ENCODE results near the gene RAB1B.
"Not testable (repeated sequence)": the region's sequence is repeated elsewhere in the genome, so short reads cannot be mapped to it uniquely, and the experiment has no call there.

RAB1B gene

DNA sequence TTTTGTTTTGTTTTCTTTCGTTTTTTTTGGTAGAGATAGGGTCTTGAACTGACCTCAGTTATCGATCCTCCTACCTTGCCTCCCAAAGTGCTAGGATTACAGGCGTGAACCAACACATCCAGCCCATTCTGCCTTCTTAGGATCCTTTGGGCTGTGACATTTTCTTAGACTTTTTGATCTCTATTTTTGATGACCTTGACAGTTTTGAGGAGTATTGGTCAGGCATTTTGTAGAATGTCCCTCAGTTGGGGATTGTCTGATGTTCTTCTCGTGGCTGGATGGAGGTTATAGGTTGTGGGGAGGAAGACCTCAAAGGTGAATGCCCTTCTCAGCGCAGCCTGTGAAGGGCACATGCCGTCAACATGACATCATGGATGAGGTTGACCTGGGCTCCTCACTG is 19.5 kb upstream of the RAB1B start:
- Mint-ChIP-seq H3K36me3 (peaks cover 36 to 54% of the 10 kb centered on the region in 2 donors), H3K9me3 (no peaks in the 10 kb centered on the region), H3K4me3 (no peak overlapping the region), H3K27me3 (no peaks in the 10 kb centered on the region), H3K4me1 (peaks cover 23 to 30% of the 10 kb centered on the region in 2 donors), H3K27ac (no peak overlapping the region)
- DNase-seq = no peak
- ATAC-seq (replicated peaks) = no peak

DNA sequence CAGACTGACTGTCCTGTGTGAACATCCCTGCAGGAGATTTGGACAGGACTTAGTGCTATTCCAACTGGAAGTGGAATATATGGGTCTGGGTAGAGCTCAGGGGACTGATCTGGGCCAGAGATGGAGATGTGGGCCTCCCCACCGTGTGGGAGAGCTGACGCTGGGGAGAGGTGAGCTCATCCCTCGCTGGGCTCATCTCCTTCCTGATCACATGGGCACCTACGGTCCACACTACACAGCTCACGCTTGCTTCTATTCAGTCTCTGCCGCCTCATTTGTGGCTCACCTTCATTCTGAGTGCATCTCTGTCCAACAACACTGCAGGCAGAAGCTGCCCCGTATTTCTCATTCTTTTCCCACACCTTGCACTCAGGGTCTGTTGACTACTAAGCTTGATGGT is 16.6 kb upstream of the RAB1B start:
- Mint-ChIP-seq H3K4me1 (peaks cover 33 to 35% of the 10 kb centered on the region in 2 donors), H3K27ac (no peak overlapping the region), H3K36me3 (peaks cover 27 to 40% of the 10 kb centered on the region in 2 donors), H3K27me3 (no peaks in the 10 kb centered on the region), H3K9me3 (no peaks in the 10 kb centered on the region), H3K4me3 (no peak overlapping the region)
- no peak for DNase-seq
- ATAC-seq (replicated peaks) = no peak

DNA sequence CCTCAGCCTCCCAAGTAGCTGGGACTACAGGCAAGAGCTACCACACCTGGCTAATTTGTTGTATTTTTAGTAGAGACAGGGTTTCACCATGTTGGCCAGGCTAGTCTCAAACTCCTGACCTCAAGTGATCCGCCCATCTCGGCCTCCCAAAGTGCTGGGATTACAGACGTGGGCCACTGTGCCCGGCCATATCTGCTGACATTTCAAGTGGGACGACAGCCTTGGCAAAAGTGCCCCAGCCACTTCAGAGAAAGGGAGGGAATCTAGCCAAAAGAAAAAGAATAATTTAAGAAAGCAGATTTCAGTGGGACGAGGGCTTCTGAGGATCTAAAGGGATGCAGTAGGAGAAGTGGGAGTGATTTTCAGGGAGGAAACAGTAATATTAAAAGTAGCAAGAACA is 15.4 kb upstream of the RAB1B start:
- H3K4me3 Mint-ChIP-seq; H3K27me3 Mint-ChIP-seq; ATAC-seq (replicated peaks); H3K9me3 Mint-ChIP-seq; DNase-seq: not testable (repeated sequence)
- H3K36me3 Mint-ChIP-seq = peaks cover 17 to 28% of the 10 kb centered on the region in 2 donors
- H3K27ac Mint-ChIP-seq = peak overlapping the region; percentile 88
- peaks cover 27 to 30% of the 10 kb centered on the region in 2 donors for H3K4me1 Mint-ChIP-seq

DNA sequence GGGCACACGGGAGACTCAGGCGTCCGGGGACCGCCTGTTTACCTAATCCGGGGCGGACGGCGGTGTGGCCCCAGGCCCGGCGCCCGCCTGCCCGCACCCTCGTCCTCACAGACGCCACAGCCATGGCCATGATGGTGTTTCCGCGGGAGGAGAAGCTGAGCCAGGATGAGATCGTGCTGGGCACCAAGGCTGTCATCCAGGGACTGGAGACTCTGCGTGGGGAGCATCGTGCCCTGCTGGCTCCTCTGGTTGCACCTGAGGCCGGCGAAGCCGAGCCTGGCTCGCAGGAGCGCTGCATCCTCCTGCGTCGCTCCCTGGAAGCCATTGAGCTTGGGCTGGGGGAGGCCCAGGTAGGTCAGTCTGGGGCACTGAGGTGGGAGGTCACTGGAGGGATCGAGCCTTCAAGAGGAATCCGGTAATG is 10.0 kb upstream of the RAB1B start:
- H3K36me3 Mint-ChIP-seq = peaks cover 37 to 45% of the 10 kb centered on the region in 2 donors
- H3K4me1 Mint-ChIP-seq = peaks cover 33 to 39% of the 10 kb centered on the region in 2 donors
- H3K4me3 Mint-ChIP-seq = peak overlapping the region; percentile 89 to 92
- no peaks in the 10 kb centered on the region for H3K27me3 Mint-ChIP-seq
- ATAC-seq (replicated peaks) (peak; percentile 0 to 1), DNase-seq (no peak)
- no peaks in the 10 kb centered on the region for H3K9me3 Mint-ChIP-seq
- H3K27ac Mint-ChIP-seq = peak overlapping the region; percentile 93

DNA sequence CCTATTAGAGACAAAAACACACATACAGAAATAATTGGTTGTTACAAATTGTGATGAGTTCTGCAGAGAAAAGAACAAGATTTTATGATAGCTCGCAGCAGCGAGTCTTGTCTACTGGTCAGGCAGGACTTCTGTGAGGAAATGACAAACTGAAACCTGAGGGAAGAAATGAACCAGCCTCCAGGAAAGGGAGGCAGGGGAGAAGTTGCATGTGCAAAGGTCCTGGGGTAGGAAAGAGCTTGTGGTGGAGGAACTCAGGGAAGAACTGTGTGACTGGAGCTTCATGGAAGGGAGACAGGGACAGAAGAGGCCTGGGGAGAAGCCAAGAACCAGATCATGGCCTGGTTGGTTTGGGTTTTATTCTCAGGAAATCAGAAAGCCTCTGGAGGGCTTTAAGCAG is 9.2 kb upstream of the RAB1B start:
- no peak for ATAC-seq (replicated peaks)

DNA sequence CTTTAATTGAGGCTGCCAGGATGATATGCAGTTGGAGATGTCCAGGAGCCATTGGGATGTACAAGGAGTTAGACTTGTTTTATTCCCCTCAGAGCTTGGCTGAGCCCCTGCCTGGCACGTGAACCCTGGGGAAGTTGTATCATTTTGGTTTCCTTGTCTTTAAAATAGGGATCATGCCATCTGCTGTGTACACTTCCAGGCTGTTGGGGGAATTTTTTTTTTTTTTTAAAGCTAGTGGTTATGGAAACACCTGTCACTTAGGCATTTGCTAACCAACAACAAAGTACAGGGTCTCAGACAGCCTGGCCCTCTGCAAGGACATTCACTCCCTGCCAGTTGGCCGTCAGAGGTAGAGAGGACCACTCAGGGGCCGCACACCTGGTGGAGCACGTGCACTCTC is 8.5 kb upstream of the RAB1B start:
- no peak overlapping the region for H3K27ac Mint-ChIP-seq
- H3K4me1 Mint-ChIP-seq = peaks cover 29 to 35% of the 10 kb centered on the region in 2 donors
- DNase-seq = no peak
- H3K9me3 Mint-ChIP-seq = no peaks in the 10 kb centered on the region
- no peak overlapping the region for H3K4me3 Mint-ChIP-seq
- H3K36me3 Mint-ChIP-seq = peaks cover 45 to 55% of the 10 kb centered on the region in 2 donors
- H3K27me3 Mint-ChIP-seq = no peaks in the 10 kb centered on the region
- ATAC-seq (replicated peaks) = no peak

More for the DNA sequence above, 9.2 kb upstream of the RAB1B start:
- Mint-ChIP-seq H3K27me3 (no peaks in the 10 kb centered on the region), H3K27ac (no peak overlapping the region), H3K4me3 (no peak overlapping the region), H3K36me3 (peaks cover 37 to 48% of the 10 kb centered on the region in 2 donors), H3K4me1 (peaks cover 30 to 35% of the 10 kb centered on the region in 2 donors), H3K9me3 (no peaks in the 10 kb centered on the region)
- no peak for DNase-seq

DNA sequence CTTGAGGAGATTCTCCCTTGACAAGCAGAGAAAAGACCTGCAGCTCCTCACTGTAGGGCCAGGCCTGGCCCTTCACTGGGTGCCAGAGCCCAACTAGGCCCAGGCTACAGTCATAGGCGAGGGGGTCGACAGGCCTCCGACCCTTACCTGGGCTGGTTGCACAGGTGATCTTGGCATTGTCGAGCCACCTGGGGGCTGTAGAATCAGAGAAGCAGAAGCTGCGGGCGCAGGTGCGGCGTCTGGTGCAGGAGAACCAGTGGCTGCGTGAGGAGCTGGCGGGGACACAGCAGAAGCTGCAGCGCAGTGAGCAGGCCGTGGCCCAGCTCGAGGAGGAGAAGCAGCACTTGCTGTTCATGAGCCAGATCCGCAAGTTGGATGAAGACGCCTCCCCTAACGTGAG is 6.9 kb upstream of the RAB1B start:
- Mint-ChIP-seq H3K27me3 (no peaks in the 10 kb centered on the region), H3K9me3 (no peaks in the 10 kb centered on the region), H3K36me3 (peaks cover 48 to 56% of the 10 kb centered on the region in 2 donors), H3K27ac (no peak overlapping the region), H3K4me1 (peaks cover 24 to 28% of the 10 kb centered on the region in 2 donors), H3K4me3 (no peak overlapping the region)
- ATAC-seq (replicated peaks) (no peak), DNase-seq (no peak)

GRCh38 chr11:66262191-66262590 is 6.2 kb upstream of the RAB1B start:
- Mint-ChIP-seq H3K9me3 (no peaks in the 10 kb centered on the region), H3K4me3 (no peak overlapping the region), H3K27me3 (no peaks in the 10 kb centered on the region), H3K4me1 (peaks cover 24 to 29% of the 10 kb centered on the region in 2 donors), H3K36me3 (peaks cover 53 to 61% of the 10 kb centered on the region in 2 donors), H3K27ac (no peak overlapping the region)
- ATAC-seq (replicated peaks) (no peak), DNase-seq (no peak)

GRCh38 chr11:66262696-66263095 is 5.7 kb upstream of the RAB1B start:
- Mint-ChIP-seq H3K4me3 (no peak overlapping the region), H3K36me3 (peaks cover 55 to 63% of the 10 kb centered on the region in 2 donors)

DNA sequence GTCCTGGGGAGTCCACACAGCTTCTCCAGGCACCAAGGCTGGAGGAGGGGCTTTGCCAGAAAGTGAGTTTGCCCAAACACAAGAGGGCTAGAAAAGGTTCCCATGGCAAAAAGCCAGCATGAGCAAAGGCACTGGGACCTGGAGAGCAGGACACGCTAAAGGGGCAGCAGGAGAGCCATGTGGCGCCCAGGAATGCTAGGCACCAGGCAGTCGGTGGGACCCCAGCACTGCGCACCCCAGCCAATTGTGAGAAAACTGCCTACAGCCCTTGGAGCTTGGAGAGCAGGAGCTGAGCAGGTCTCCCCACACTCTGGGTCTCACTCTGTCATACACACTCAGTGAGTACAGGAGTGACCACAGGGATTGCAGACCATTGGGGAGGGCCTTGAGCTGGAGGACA is 5.2 kb upstream of the RAB1B start:
- Mint-ChIP-seq H3K27ac (no peak overlapping the region), H3K4me1 (peaks cover 28 to 38% of the 10 kb centered on the region in 2 donors), H3K4me3 (no peak overlapping the region), H3K9me3 (no peaks in the 10 kb centered on the region), H3K27me3 (no peaks in the 10 kb centered on the region), H3K36me3 (peaks cover 55 to 64% of the 10 kb centered on the region in 2 donors)
- ATAC-seq (replicated peaks) = no peak
- no peak for DNase-seq

More at GRCh38 chr11:66262696-66263095, 5.7 kb upstream of the RAB1B start:
- Mint-ChIP-seq H3K4me1 (peaks cover 26 to 34% of the 10 kb centered on the region in 2 donors), H3K9me3 (no peaks in the 10 kb centered on the region), H3K27me3 (no peaks in the 10 kb centered on the region), H3K27ac (no peak overlapping the region)
- ATAC-seq (replicated peaks) (no peak), DNase-seq (no peak)

DNA sequence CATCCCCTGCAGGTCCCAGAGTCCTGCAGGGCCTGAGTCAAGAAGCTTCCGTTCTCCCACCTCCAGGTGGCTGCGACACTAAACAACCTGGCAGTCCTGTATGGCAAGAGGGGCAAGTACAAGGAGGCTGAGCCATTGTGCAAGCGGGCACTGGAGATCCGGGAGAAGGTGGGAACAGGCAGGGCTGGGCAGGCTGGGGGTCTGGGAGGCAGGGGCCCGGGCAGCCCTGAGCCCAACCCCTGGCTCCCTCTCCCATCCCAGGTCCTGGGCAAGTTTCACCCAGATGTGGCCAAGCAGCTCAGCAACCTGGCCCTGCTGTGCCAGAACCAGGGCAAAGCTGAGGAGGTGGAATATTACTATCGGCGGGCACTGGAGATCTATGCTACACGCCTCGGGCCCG is 4.7 kb upstream of the RAB1B start:
- Mint-ChIP-seq H3K36me3 (peaks cover 49 to 65% of the 10 kb centered on the region in 2 donors), H3K27ac (no peak overlapping the region), H3K4me1 (peaks cover 24 to 33% of the 10 kb centered on the region in 2 donors), H3K27me3 (no peaks in the 10 kb centered on the region), H3K4me3 (no peak overlapping the region), H3K9me3 (no peaks in the 10 kb centered on the region)
- DNase-seq = no peak
- ATAC-seq (replicated peaks) = no peak

GRCh38 chr11:66264383-66264782 is 4.1 kb upstream of the RAB1B start:
- Mint-ChIP-seq H3K27me3 (no peaks in the 10 kb centered on the region), H3K36me3 (peaks cover 44 to 63% of the 10 kb centered on the region in 2 donors), H3K27ac (no peak overlapping the region), H3K4me1 (peaks cover 22 to 31% of the 10 kb centered on the region in 2 donors), H3K4me3 (no peak overlapping the region), H3K9me3 (no peaks in the 10 kb centered on the region)
- ATAC-seq (replicated peaks) = no peak
- DNase-seq = no peak

- H3K9me3 Mint-ChIP-seq = no peaks in the 10 kb centered on the region
- no peak for ATAC-seq (replicated peaks)
- no peak overlapping the region for H3K27ac Mint-ChIP-seq
- no peak overlapping the region for H3K4me3 Mint-ChIP-seq
- no peak for DNase-seq
- peaks cover 38 to 59% of the 10 kb centered on the region in 2 donors for H3K36me3 Mint-ChIP-seq
- H3K27me3 Mint-ChIP-seq = no peaks in the 10 kb centered on the region
- H3K4me1 Mint-ChIP-seq = peaks cover 24 to 31% of the 10 kb centered on the region in 2 donors
Measured at GRCh38 chr11:66264914-66265313, 3.5 kb upstream of the RAB1B start.

DNA sequence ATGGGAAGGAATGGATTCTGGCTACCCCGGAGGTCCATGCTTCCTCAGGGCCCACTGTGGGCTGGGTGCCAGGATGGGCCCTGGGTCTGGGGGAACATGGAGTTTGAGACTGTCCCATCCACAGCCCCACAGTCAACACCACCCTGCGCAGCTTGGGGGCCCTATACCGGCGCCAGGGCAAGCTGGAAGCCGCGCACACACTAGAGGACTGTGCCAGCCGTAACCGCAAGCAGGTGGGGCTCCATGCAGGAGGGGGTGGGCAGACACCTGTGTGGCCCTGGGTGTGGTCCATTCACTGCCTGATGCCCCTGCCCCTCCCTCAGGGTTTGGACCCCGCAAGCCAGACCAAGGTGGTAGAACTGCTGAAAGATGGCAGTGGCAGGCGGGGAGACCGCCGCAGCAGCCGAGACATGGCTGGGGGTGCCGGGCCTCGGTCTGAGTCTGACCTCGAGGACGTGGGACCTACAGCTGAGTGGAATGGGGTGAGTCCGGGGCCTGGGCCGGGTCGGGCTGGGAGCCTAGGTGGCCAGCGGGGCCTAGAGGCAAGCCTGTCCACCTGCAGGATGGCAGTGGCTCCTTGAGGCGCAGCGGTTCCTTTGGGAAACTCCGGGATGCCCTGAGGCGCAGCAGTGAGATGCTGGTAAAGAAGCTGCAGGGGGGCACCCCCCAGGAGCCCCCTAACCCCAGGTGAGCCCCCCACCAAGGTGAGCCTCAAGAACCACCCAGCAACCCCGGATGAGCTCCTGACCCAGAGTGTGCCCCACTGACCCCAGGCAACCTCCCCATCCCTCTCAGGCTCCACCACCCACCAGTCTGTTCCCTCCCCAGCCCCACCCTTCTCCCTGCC is 2.7 kb upstream of the RAB1B start:
- peaks cover 26 to 35% of the 10 kb centered on the region in 2 donors for H3K4me1 Mint-ChIP-seq
- H3K36me3 Mint-ChIP-seq = peaks cover 36 to 58% of the 10 kb centered on the region in 2 donors
- no peak overlapping the region for H3K27ac Mint-ChIP-seq
- DNase-seq (no peak), ATAC-seq (replicated peaks) (no peak)
- H3K4me3 Mint-ChIP-seq = no peak overlapping the region
- H3K9me3 Mint-ChIP-seq = no peaks in the 10 kb centered on the region
- no peaks in the 10 kb centered on the region for H3K27me3 Mint-ChIP-seq

All from stimulated activated naive B cell treated with anti-CD40 and anti-IgM and Interleukin-4, amounts not matched to agents 10 μg/mL and 1 μg/mL and 100 μg/mL, for 72 hours (primary cell).